ENCODE measurements around the gene ANO1. TPM values are rescaled to one million over a fixed set of nuclear protein-coding genes. Genes with fewer than 3 reads are reported as not detected.

Gene ANO1
- polyA plus RNA-seq, 1 of the 3 experiments (the other 2 are of a cell fraction), result not detected

DNA sequence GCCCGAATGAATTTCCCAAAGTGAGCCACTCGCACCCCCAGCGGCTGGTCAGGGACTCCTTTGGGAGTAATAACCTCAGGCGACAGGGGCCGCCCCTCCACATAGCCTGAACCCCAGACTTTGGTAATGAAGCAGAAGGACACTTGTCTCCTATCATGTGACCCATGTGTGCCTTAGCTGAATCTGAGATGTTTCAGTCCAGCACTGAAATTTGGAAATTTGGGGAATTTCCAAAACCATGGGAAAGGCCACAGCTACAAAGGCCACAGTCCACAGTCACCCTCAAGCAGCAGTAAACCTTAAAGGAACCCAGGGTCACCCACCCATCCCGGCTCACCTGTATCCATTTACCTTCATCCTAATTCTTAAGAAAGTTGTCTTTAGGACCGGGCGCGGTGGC is 73.6 kb downstream of the ANO1 start:
- H3F3A ChIP-seq (replicated peaks; ENCODE audit: insufficient read depth), result no peaks in the 10 kb centered on the region
- no peak for DNase-seq
- H3K9me2 ChIP-seq, result no peaks in the 10 kb centered on the region
- H3K9me3 ChIP-seq, result no peaks in the 10 kb centered on the region
- no peaks in the 10 kb centered on the region for H3K4me1 ChIP-seq (ENCODE audit: control insufficient read depth in 1 of 2, insufficient read depth in 2 of 2, low read depth in 1 of 2, low read length in 1 of 2)
- H3K4me2 ChIP-seq, result no peak overlapping the region
- ChIA-PET CTCF (no interaction called here), POLR2A (no interaction called here)
- H3K79me2 ChIP-seq (ENCODE audit: insufficient read depth), result no peaks in the 10 kb centered on the region
- H3K27ac ChIP-seq (ENCODE audit: low read depth in 2 of 2, low read length in 1 of 2), result no peak overlapping the region
- no peaks in the 10 kb centered on the region for H3K36me3 ChIP-seq (replicated peaks in 1 of 2; ENCODE audit: control insufficient read depth in 1 of 2, insufficient read depth in 2 of 2, low read length in 1 of 2)
- no peak overlapping the region for H2AFZ ChIP-seq (ENCODE audit: low read depth)
- H4K20me1 ChIP-seq (ENCODE audit: insufficient read depth), result no peaks in the 10 kb centered on the region
- H3K4me3 ChIP-seq (ENCODE audit: low read depth in 2 of 2, low read length in 1 of 2), result no peak overlapping the region
- no peak overlapping the region for H3K9ac ChIP-seq
- WGBS (ENCODE audit: low lambda C conversion rate), result 57% methylated on average over 5 of the region's 9 CpGs
- H3K27me3 ChIP-seq (ENCODE audit: insufficient read depth), result no peaks in the 10 kb centered on the region; the same call in none of the 2 replicates
- TF ChIP-seq RAD21 (IDR thresholded peaks at IDR 0.05; ENCODE audit: low read length) (no peak), MEF2A (IDR thresholded peaks at IDR 0.05; ENCODE audit: borderline replicate concordance, low read depth) (no peak), RFX5 (IDR thresholded peaks at IDR 0.05; ENCODE audit: low read length) (no peak), NRF1 (IDR thresholded peaks at IDR 0.05; ENCODE audit: low read depth, low read length) (no peak), RCOR1 (IDR thresholded peaks at IDR 0.05; ENCODE audit: low read length) (no peak), TAF1 (IDR thresholded peaks at IDR 0.05; ENCODE audit: borderline replicate concordance, low read depth, low read length) (no peak), MXI1 (IDR thresholded peaks at IDR 0.05; ENCODE audit: low read depth, low read length) (no peak)
- TF ChIP-seq, protein P1, sequence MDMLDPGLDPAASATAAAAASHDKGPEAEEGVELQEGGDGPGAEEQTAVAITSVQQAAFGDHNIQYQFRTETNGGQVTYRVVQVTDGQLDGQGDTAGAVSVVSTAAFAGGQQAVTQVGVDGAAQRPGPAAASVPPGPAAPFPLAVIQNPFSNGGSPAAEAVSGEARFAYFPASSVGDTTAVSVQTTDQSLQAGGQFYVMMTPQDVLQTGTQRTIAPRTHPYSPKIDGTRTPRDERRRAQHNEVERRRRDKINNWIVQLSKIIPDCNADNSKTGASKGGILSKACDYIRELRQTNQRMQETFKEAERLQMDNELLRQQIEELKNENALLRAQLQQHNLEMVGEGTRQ (IDR thresholded peaks at IDR 0.05; ENCODE audit: borderline replicate concordance, low read depth, low read length), result no peak
- TF ChIP-seq, protein P2, sequence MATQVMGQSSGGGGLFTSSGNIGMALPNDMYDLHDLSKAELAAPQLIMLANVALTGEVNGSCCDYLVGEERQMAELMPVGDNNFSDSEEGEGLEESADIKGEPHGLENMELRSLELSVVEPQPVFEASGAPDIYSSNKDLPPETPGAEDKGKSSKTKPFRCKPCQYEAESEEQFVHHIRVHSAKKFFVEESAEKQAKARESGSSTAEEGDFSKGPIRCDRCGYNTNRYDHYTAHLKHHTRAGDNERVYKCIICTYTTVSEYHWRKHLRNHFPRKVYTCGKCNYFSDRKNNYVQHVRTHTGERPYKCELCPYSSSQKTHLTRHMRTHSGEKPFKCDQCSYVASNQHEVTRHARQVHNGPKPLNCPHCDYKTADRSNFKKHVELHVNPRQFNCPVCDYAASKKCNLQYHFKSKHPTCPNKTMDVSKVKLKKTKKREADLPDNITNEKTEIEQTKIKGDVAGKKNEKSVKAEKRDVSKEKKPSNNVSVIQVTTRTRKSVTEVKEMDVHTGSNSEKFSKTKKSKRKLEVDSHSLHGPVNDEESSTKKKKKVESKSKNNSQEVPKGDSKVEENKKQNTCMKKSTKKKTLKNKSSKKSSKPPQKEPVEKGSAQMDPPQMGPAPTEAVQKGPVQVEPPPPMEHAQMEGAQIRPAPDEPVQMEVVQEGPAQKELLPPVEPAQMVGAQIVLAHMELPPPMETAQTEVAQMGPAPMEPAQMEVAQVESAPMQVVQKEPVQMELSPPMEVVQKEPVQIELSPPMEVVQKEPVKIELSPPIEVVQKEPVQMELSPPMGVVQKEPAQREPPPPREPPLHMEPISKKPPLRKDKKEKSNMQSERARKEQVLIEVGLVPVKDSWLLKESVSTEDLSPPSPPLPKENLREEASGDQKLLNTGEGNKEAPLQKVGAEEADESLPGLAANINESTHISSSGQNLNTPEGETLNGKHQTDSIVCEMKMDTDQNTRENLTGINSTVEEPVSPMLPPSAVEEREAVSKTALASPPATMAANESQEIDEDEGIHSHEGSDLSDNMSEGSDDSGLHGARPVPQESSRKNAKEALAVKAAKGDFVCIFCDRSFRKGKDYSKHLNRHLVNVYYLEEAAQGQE (IDR thresholded peaks at IDR 0.05; ENCODE audit: low read depth, low read length), result no peak
- TF ChIP-seq, protein P3, sequence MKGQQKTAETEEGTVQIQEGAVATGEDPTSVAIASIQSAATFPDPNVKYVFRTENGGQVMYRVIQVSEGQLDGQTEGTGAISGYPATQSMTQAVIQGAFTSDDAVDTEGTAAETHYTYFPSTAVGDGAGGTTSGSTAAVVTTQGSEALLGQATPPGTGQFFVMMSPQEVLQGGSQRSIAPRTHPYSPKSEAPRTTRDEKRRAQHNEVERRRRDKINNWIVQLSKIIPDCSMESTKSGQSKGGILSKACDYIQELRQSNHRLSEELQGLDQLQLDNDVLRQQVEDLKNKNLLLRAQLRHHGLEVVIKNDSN (IDR thresholded peaks at IDR 0.05; ENCODE audit: borderline replicate concordance, low read depth), result no peak
- TF ChIP-seq, protein P4, sequence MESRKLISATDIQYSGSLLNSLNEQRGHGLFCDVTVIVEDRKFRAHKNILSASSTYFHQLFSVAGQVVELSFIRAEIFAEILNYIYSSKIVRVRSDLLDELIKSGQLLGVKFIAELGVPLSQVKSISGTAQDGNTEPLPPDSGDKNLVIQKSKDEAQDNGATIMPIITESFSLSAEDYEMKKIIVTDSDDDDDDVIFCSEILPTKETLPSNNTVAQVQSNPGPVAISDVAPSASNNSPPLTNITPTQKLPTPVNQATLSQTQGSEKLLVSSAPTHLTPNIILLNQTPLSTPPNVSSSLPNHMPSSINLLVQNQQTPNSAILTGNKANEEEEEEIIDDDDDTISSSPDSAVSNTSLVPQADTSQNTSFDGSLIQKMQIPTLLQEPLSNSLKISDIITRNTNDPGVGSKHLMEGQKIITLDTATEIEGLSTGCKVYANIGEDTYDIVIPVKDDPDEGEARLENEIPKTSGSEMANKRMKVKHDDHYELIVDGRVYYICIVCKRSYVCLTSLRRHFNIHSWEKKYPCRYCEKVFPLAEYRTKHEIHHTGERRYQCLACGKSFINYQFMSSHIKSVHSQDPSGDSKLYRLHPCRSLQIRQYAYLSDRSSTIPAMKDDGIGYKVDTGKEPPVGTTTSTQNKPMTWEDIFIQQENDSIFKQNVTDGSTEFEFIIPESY (IDR thresholded peaks at IDR 0.05; ENCODE audit: borderline replicate concordance, low read depth), result no peak
